ENCODE data around the gene ALMS1. TPM values are rescaled to one million over a fixed set of nuclear protein-coding genes. Genes with fewer than 3 reads are reported as not detected.
"Not testable (repeated sequence)": the region's sequence is repeated elsewhere in the genome, so short reads cannot be mapped to it uniquely, and the experiment has no call there.

ALMS1 gene
- total RNA-seq, 5 donors from 2014 or later (not counting 1 experiment from before 2014, with no cell fraction given) = 25.1 to 31.1 (median 27.3) TPM

- Mint-ChIP-seq H3K4me1 (peaks cover 0 to 4% (median 0%) of the 10 kb centered on the region in 3 donors), H3K36me3 (peaks cover 65% of the 10 kb centered on the region), H3K9me3 (peaks cover 5 to 6% (median 6%) of the 10 kb centered on the region in 3 donors), H3K27me3 (no peaks in the 10 kb centered on the region), H3K4me3 (no peak overlapping the region), H3K27ac (no peak overlapping the region)
- Histone ChIP-seq H3K4me3 (ENCODE audit: control insufficient read depth in 1 of 2, extremely low read depth in 1 of 2, low read length in 1 of 2) (no peak overlapping the region), H3K4me1 (ENCODE audit: control insufficient read depth in 1 of 2, extremely low read depth in 1 of 2, insufficient read depth in 2 of 2, low read length in 2 of 2) (no peaks in the 10 kb centered on the region), H3K9me3 (no peaks in the 10 kb centered on the region), H3K27ac (ENCODE audit: low read length) (no peak overlapping the region), H3K27me3 (replicated peaks in 1 of 2; ENCODE audit: control insufficient read depth in 2 of 2, extremely low read depth in 1 of 2, insufficient read depth in 2 of 2, low read length in 1 of 2) (no peaks in the 10 kb centered on the region), H3K36me3 (ENCODE audit: control insufficient read depth in 2 of 2, extremely low read depth in 1 of 2, insufficient read depth in 1 of 2, low read length in 1 of 2) (no peaks in the 10 kb centered on the region)
- DNase-seq (no peak), ATAC-seq (replicated peaks in 1 of 4) (no peak)
- 90% methylated on average over 1 of the region's 2 CpGs for WGBS (ENCODE audit: insufficient coverage)
- ChIA-PET CTCF (no interaction called here), POLR2A (no interaction called here)
Measured at GRCh38 chr2:73594251-73594650, 208.6 kb downstream of the ALMS1 start.

GRCh38 chr2:73601780-73602179 is 216.1 kb downstream of the ALMS1 start:
- H3K27me3 ChIP-seq (replicated peaks in 1 of 2; ENCODE audit: control insufficient read depth in 2 of 2, extremely low read depth in 1 of 2, insufficient read depth in 2 of 2, low read length in 1 of 2) = no peaks in the 10 kb centered on the region
- Mint-ChIP-seq H3K27ac (no peak overlapping the region), H3K36me3 (peaks cover 65% of the 10 kb centered on the region), H3K4me3 (no peak overlapping the region), H3K4me1 (no peaks in the 10 kb centered on the region), H3K9me3 (no peaks in the 10 kb centered on the region), H3K27me3 (no peaks in the 10 kb centered on the region)
- peaks cover 4 to 22% of the 10 kb centered on the region in 2 donors for H3K36me3 ChIP-seq (ENCODE audit: control insufficient read depth in 2 of 2, extremely low read depth in 1 of 2, insufficient read depth in 1 of 2, low read length in 1 of 2)
- CTCF ChIA-PET = no interaction called here
- no peaks in the 10 kb centered on the region for H3K9me3 ChIP-seq
- WGBS (ENCODE audit: insufficient coverage) = 100% methylated on average over 3 of the region's 5 CpGs
- no peak overlapping the region for H3K4me3 ChIP-seq (ENCODE audit: control insufficient read depth in 1 of 2, extremely low read depth in 1 of 2, low read length in 1 of 2)
- H3K27ac ChIP-seq (ENCODE audit: low read length) = no peak overlapping the region
- POLR2A ChIA-PET = interaction anchor here in 1 of 2 donors (0.5 kb wide), 1 partner anchor 197 kb away, joined by 3 read pairs; no protein-coding TSS in a partner anchor
- DNase-seq (no peak), ATAC-seq (replicated peaks in 1 of 4) (no peak)
- no peaks in the 10 kb centered on the region for H3K4me1 ChIP-seq (ENCODE audit: control insufficient read depth in 1 of 2, extremely low read depth in 1 of 2, insufficient read depth in 2 of 2, low read length in 2 of 2)

- H3K27ac Mint-ChIP-seq; H3K9me3 ChIP-seq; H3K27ac ChIP-seq (ENCODE audit: low read length); H3K4me1 ChIP-seq (ENCODE audit: control insufficient read depth in 1 of 2, extremely low read depth in 1 of 2, insufficient read depth in 2 of 2, low read length in 2 of 2); H3K9me3 Mint-ChIP-seq; DNase-seq; H3K4me3 ChIP-seq (ENCODE audit: control insufficient read depth in 1 of 2, extremely low read depth in 1 of 2, low read length in 1 of 2); H3K4me1 Mint-ChIP-seq; H3K4me3 Mint-ChIP-seq; CTCF ChIA-PET; ATAC-seq (replicated peaks in 1 of 4); H3K27me3 ChIP-seq (replicated peaks in 1 of 2; ENCODE audit: control insufficient read depth in 2 of 2, extremely low read depth in 1 of 2, insufficient read depth in 2 of 2, low read length in 1 of 2); H3K27me3 Mint-ChIP-seq: not testable (repeated sequence)
- POLR2A ChIA-PET = interaction anchor here in 1 of 2 donors (0.6 kb wide), 1 partner anchor 40 kb away, joined by 3 read pairs; no protein-coding TSS in a partner anchor
- H3K36me3 Mint-ChIP-seq = peaks cover 67% of the 10 kb centered on the region
- peaks cover 4 to 22% of the 10 kb centered on the region in 2 donors for H3K36me3 ChIP-seq (ENCODE audit: control insufficient read depth in 2 of 2, extremely low read depth in 1 of 2, insufficient read depth in 1 of 2, low read length in 1 of 2)
- no CpG with 5 or more reads among the region's 4 CpGs for WGBS (ENCODE audit: insufficient coverage)
Measured at GRCh38 chr2:73603099-73603588, 217.5 kb downstream of the ALMS1 start.

- peaks cover 64% of the 10 kb centered on the region for H3K36me3 Mint-ChIP-seq
- H3K27ac ChIP-seq (ENCODE audit: low read length); H3K4me1 Mint-ChIP-seq; H3K4me1 ChIP-seq (ENCODE audit: control insufficient read depth in 1 of 2, extremely low read depth in 1 of 2, insufficient read depth in 2 of 2, low read length in 2 of 2); H3K9me3 Mint-ChIP-seq; CTCF ChIA-PET; H3K27ac Mint-ChIP-seq; H3K27me3 Mint-ChIP-seq; ATAC-seq (replicated peaks in 1 of 4); H3K9me3 ChIP-seq; H3K4me3 ChIP-seq (ENCODE audit: control insufficient read depth in 1 of 2, extremely low read depth in 1 of 2, low read length in 1 of 2); H3K4me3 Mint-ChIP-seq; POLR2A ChIA-PET; DNase-seq; H3K27me3 ChIP-seq (replicated peaks in 1 of 2; ENCODE audit: control insufficient read depth in 2 of 2, extremely low read depth in 1 of 2, insufficient read depth in 2 of 2, low read length in 1 of 2): not testable (repeated sequence)
- peaks cover 4 to 22% of the 10 kb centered on the region in 2 donors for H3K36me3 ChIP-seq (ENCODE audit: control insufficient read depth in 2 of 2, extremely low read depth in 1 of 2, insufficient read depth in 1 of 2, low read length in 1 of 2)
- WGBS (ENCODE audit: insufficient coverage) = 100% methylated on average over 2 of the region's 2 CpGs
Measured at GRCh38 chr2:73604589-73604988, 219.0 kb downstream of the ALMS1 start.

- Mint-ChIP-seq H3K9me3 (no peaks in the 10 kb centered on the region), H3K4me3 (no peak overlapping the region), H3K36me3 (peaks cover 34% of the 10 kb centered on the region), H3K27me3 (no peaks in the 10 kb centered on the region), H3K27ac (no peak overlapping the region), H3K4me1 (no peaks in the 10 kb centered on the region)
- Histone ChIP-seq H3K9me3 (no peaks in the 10 kb centered on the region), H3K27me3 (replicated peaks in 1 of 2; ENCODE audit: control insufficient read depth in 2 of 2, extremely low read depth in 1 of 2, insufficient read depth in 2 of 2, low read length in 1 of 2) (no peaks in the 10 kb centered on the region), H3K4me1 (ENCODE audit: control insufficient read depth in 1 of 2, extremely low read depth in 1 of 2, insufficient read depth in 2 of 2, low read length in 2 of 2) (no peaks in the 10 kb centered on the region), H3K36me3 (ENCODE audit: control insufficient read depth in 2 of 2, extremely low read depth in 1 of 2, insufficient read depth in 1 of 2, low read length in 1 of 2) (no peaks in the 10 kb centered on the region), H3K27ac (ENCODE audit: low read length) (no peak overlapping the region), H3K4me3 (ENCODE audit: control insufficient read depth in 1 of 2, extremely low read depth in 1 of 2, low read length in 1 of 2) (no peak overlapping the region)
- WGBS (ENCODE audit: insufficient coverage) = no CpG with 5 or more reads among the region's 3 CpGs
- ChIA-PET POLR2A (no interaction called here), CTCF (no interaction called here)
- ATAC-seq (replicated peaks in 1 of 4) (no peak), DNase-seq (no peak)
Measured at GRCh38 chr2:73610111-73610510, 224.5 kb downstream of the ALMS1 start.

GRCh38 chr2:73611193-73611592 is 225.6 kb downstream of the ALMS1 start:
- ChIA-PET CTCF (no interaction called here), POLR2A (no interaction called here)
- H3K27ac Mint-ChIP-seq = no peak overlapping the region
- Histone ChIP-seq H3K4me1 (ENCODE audit: control insufficient read depth in 1 of 2, extremely low read depth in 1 of 2, insufficient read depth in 2 of 2, low read length in 2 of 2) (no peaks in the 10 kb centered on the region), H3K27ac (ENCODE audit: low read length) (no peak overlapping the region), H3K9me3 (no peaks in the 10 kb centered on the region), H3K36me3 (ENCODE audit: control insufficient read depth in 2 of 2, extremely low read depth in 1 of 2, insufficient read depth in 1 of 2, low read length in 1 of 2) (no peaks in the 10 kb centered on the region), H3K4me3 (ENCODE audit: control insufficient read depth in 1 of 2, extremely low read depth in 1 of 2, low read length in 1 of 2) (no peak overlapping the region), H3K27me3 (replicated peaks in 1 of 2; ENCODE audit: control insufficient read depth in 2 of 2, extremely low read depth in 1 of 2, insufficient read depth in 2 of 2, low read length in 1 of 2) (no peaks in the 10 kb centered on the region)
- H3K4me1 Mint-ChIP-seq = no peaks in the 10 kb centered on the region
- 80% methylated on average over 1 of the region's 4 CpGs for WGBS (ENCODE audit: insufficient coverage)
- H3K36me3 Mint-ChIP-seq = peaks cover 38% of the 10 kb centered on the region
- H3K27me3 Mint-ChIP-seq = no peaks in the 10 kb centered on the region
- no peak overlapping the region for H3K4me3 Mint-ChIP-seq
- DNase-seq (no peak), ATAC-seq (replicated peaks in 1 of 4) (no peak)
- H3K9me3 Mint-ChIP-seq = no peaks in the 10 kb centered on the region

- ChIA-PET POLR2A (interaction anchor here in 1 of 2 donors (0.7 kb wide), 1 partner anchor 216 kb away, joined by 4 read pairs; no protein-coding TSS in a partner anchor), CTCF (no interaction called here)
- Mint-ChIP-seq H3K27ac (no peak overlapping the region), H3K27me3 (no peaks in the 10 kb centered on the region), H3K4me3 (no peak overlapping the region), H3K4me1 (no peaks in the 10 kb centered on the region), H3K9me3 (no peaks in the 10 kb centered on the region), H3K36me3 (peaks cover 38% of the 10 kb centered on the region)
- H3K4me3 ChIP-seq (ENCODE audit: control insufficient read depth in 1 of 2, extremely low read depth in 1 of 2, low read length in 1 of 2) = no peak overlapping the region
- no peak overlapping the region for H3K27ac ChIP-seq (ENCODE audit: low read length)
- WGBS (ENCODE audit: insufficient coverage) = 89% methylated on average over 1 of the region's 1 CpG
- ATAC-seq (replicated peaks in 1 of 4) (no peak), DNase-seq (no peak)
- no peaks in the 10 kb centered on the region for H3K27me3 ChIP-seq (replicated peaks in 1 of 2; ENCODE audit: control insufficient read depth in 2 of 2, extremely low read depth in 1 of 2, insufficient read depth in 2 of 2, low read length in 1 of 2)
- H3K9me3 ChIP-seq = no peaks in the 10 kb centered on the region
- H3K4me1 ChIP-seq (ENCODE audit: control insufficient read depth in 1 of 2, extremely low read depth in 1 of 2, insufficient read depth in 2 of 2, low read length in 2 of 2) = no peaks in the 10 kb centered on the region
- no peaks in the 10 kb centered on the region for H3K36me3 ChIP-seq (ENCODE audit: control insufficient read depth in 2 of 2, extremely low read depth in 1 of 2, insufficient read depth in 1 of 2, low read length in 1 of 2)
Measured at GRCh38 chr2:73611867-73612266, 226.2 kb downstream of the ALMS1 start.
